ENCODE results near the gene NES.

DNA sequence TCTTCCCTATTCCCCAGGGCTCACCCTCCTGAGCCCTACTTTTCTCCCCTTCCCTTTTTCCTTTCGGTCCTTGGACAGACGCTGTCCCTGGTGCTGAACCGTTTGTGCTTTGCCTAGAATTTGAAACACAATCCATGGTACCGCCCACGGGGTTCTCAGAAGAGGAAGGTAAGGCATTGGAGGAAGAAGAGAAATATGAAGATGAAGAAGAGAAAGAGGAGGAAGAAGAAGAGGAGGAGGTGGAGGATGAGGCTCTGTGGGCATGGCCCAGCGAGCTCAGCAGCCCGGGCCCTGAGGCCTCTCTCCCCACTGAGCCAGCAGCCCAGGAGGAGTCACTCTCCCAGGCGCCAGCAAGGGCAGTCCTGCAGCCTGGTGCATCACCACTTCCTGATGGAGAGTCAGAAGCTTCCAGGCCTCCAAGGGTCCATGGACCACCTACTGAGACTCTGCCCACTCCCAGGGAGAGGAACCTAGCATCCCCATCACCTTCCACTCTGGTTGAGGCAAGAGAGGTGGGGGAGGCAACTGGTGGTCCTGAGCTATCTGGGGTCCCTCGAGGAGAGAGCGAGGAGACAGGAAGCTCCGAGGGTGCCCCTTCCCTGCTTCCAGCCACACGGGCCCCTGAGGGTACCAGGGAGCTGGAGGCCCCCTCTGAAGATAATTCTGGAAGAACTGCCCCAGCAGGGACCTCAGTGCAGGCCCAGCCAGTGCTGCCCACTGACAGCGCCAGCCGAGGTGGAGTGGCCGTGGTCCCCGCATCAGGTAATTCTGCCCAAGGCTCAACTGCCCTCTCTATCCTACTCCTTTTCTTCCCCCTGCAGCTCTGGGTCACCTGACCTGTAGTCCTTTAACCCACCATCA is 24.8 kb downstream of the NES start:
- TF ChIP-seq POLR2A (IDR thresholded peaks at IDR 0.05; ENCODE audit: control extremely low read depth in 1 of 2, low read depth in 2 of 2, low read length in 2 of 2) (no peak), CREB1 (IDR thresholded peaks at IDR 0.05) (no peak), HDAC6 (IDR thresholded peaks at IDR 0.05; ENCODE audit: low read depth, low read length) (no peak)
- TF ChIP-seq, protein P1, sequence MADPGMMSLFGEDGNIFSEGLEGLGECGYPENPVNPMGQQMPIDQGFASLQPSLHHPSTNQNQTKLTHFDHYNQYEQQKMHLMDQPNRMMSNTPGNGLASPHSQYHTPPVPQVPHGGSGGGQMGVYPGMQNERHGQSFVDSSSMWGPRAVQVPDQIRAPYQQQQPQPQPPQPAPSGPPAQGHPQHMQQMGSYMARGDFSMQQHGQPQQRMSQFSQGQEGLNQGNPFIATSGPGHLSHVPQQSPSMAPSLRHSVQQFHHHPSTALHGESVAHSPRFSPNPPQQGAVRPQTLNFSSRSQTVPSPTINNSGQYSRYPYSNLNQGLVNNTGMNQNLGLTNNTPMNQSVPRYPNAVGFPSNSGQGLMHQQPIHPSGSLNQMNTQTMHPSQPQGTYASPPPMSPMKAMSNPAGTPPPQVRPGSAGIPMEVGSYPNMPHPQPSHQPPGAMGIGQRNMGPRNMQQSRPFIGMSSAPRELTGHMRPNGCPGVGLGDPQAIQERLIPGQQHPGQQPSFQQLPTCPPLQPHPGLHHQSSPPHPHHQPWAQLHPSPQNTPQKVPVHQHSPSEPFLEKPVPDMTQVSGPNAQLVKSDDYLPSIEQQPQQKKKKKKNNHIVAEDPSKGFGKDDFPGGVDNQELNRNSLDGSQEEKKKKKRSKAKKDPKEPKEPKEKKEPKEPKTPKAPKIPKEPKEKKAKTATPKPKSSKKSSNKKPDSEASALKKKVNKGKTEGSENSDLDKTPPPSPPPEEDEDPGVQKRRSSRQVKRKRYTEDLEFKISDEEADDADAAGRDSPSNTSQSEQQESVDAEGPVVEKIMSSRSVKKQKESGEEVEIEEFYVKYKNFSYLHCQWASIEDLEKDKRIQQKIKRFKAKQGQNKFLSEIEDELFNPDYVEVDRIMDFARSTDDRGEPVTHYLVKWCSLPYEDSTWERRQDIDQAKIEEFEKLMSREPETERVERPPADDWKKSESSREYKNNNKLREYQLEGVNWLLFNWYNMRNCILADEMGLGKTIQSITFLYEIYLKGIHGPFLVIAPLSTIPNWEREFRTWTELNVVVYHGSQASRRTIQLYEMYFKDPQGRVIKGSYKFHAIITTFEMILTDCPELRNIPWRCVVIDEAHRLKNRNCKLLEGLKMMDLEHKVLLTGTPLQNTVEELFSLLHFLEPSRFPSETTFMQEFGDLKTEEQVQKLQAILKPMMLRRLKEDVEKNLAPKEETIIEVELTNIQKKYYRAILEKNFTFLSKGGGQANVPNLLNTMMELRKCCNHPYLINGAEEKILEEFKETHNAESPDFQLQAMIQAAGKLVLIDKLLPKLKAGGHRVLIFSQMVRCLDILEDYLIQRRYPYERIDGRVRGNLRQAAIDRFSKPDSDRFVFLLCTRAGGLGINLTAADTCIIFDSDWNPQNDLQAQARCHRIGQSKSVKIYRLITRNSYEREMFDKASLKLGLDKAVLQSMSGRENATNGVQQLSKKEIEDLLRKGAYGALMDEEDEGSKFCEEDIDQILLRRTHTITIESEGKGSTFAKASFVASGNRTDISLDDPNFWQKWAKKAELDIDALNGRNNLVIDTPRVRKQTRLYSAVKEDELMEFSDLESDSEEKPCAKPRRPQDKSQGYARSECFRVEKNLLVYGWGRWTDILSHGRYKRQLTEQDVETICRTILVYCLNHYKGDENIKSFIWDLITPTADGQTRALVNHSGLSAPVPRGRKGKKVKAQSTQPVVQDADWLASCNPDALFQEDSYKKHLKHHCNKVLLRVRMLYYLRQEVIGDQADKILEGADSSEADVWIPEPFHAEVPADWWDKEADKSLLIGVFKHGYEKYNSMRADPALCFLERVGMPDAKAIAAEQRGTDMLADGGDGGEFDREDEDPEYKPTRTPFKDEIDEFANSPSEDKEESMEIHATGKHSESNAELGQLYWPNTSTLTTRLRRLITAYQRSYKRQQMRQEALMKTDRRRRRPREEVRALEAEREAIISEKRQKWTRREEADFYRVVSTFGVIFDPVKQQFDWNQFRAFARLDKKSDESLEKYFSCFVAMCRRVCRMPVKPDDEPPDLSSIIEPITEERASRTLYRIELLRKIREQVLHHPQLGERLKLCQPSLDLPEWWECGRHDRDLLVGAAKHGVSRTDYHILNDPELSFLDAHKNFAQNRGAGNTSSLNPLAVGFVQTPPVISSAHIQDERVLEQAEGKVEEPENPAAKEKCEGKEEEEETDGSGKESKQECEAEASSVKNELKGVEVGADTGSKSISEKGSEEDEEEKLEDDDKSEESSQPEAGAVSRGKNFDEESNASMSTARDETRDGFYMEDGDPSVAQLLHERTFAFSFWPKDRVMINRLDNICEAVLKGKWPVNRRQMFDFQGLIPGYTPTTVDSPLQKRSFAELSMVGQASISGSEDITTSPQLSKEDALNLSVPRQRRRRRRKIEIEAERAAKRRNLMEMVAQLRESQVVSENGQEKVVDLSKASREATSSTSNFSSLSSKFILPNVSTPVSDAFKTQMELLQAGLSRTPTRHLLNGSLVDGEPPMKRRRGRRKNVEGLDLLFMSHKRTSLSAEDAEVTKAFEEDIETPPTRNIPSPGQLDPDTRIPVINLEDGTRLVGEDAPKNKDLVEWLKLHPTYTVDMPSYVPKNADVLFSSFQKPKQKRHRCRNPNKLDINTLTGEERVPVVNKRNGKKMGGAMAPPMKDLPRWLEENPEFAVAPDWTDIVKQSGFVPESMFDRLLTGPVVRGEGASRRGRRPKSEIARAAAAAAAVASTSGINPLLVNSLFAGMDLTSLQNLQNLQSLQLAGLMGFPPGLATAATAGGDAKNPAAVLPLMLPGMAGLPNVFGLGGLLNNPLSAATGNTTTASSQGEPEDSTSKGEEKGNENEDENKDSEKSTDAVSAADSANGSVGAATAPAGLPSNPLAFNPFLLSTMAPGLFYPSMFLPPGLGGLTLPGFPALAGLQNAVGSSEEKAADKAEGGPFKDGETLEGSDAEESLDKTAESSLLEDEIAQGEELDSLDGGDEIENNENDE (IDR thresholded peaks at IDR 0.05; ENCODE audit: insufficient replicate concordance, low read length): no peak
- TF ChIP-seq, protein P2, sequence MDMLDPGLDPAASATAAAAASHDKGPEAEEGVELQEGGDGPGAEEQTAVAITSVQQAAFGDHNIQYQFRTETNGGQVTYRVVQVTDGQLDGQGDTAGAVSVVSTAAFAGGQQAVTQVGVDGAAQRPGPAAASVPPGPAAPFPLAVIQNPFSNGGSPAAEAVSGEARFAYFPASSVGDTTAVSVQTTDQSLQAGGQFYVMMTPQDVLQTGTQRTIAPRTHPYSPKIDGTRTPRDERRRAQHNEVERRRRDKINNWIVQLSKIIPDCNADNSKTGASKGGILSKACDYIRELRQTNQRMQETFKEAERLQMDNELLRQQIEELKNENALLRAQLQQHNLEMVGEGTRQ (IDR thresholded peaks at IDR 0.05; ENCODE audit: low read length): no peak
